GM23338 (cell line): ENCODE measurements around the gene SCN7A. TPM values are rescaled to one million over a fixed set of nuclear protein-coding genes. Genes with fewer than 3 reads are reported as not detected.

Source experiments
- ATAC-seq: fragments of 200-7000 bp; cut with Tn5 transposase; 3 replicates; pipeline ENCODE4 v1.9.1; 2020
- DNase-seq: peaks from one replicate; pipeline ENCODE4 v3.0.0-alpha.2; 2015; ENCODE audit warnings: low spot score
- H2AFZ ChIP-seq: fragments of 200-600 bp; sonication (generic); 2 replicates; pipeline ENCODE4 v1.8.0; 2016; ENCODE audit warnings: antibody characterized with exemption, mild to moderate bottlenecking, moderate library complexity
- H3F3A ChIP-seq: fragments of 200-600 bp; sonication (generic); replicated peaks from 2 replicates; pipeline ENCODE4 v1.8.0; 2017; ENCODE audit warnings: antibody characterized with exemption, mixed run types, low read depth
- H3K27ac ChIP-seq: fragments of 200-600 bp; sonication (generic); 2 replicates; pipeline ENCODE4 v1.6.1; 2016; ENCODE audit warnings: low read depth
- H3K27me3 ChIP-seq: fragments of 200-600 bp; sonication (generic); 2 replicates; pipeline ENCODE4 v1.8.0; 2016; ENCODE audit warnings: mild to moderate bottlenecking, mixed run types, moderate library complexity; ENCODE audit not compliant: insufficient read depth
- H3K36me3 ChIP-seq: fragments of 200-600 bp; sonication (generic); 2 replicates; pipeline ENCODE4 v1.8.0; 2016; ENCODE audit warnings: mild to moderate bottlenecking; ENCODE audit not compliant: insufficient read depth
- H3K4me1 ChIP-seq: fragments of 200-600 bp; sonication (generic); 2 replicates; pipeline ENCODE4 v1.8.0; 2016; ENCODE audit warnings: mild to moderate bottlenecking, moderate library complexity; ENCODE audit not compliant: insufficient read depth
- H3K4me2 ChIP-seq: fragments of 200-600 bp; sonication (generic); 2 replicates; pipeline ENCODE4 v1.7.1; 2017; ENCODE audit warnings: mixed run types
- H3K4me3 ChIP-seq: fragments of 200-600 bp; sonication (generic); 2 replicates; pipeline ENCODE4 v1.6.1; 2016; ENCODE audit warnings: mixed run types
- H3K79me2 ChIP-seq: fragments of 200-600 bp; sonication (generic); replicated peaks from 2 replicates; pipeline ENCODE4 v1.8.0; 2017; ENCODE audit warnings: mild to moderate bottlenecking; ENCODE audit not compliant: insufficient read depth
- H3K9me2 ChIP-seq: fragments of 200-600 bp; sonication (generic); 2 replicates; pipeline ENCODE4 v1.8.0; 2017; ENCODE audit not compliant: insufficient read depth
- H4K20me1 ChIP-seq: fragments of 200-600 bp; sonication (generic); replicated peaks from 2 replicates; pipeline ENCODE4 v1.8.0; 2017; ENCODE audit warnings: mild to moderate bottlenecking; ENCODE audit not compliant: insufficient read depth
- H3K27ac Mint-ChIP-seq: 2 replicates; pipeline ENCODE4 v1.8.0; 2020; ENCODE audit warnings: inconsistent platforms, mild to moderate bottlenecking, moderate library complexity, mixed read lengths
- H3K27me3 Mint-ChIP-seq: 3 replicates; pipeline ENCODE4 v1.8.0; 2022; ENCODE audit warnings: low read depth, mild to moderate bottlenecking, moderate library complexity, mixed read lengths, inconsistent platforms; ENCODE audit not compliant: insufficient read depth, poor library complexity
- H3K36me3 Mint-ChIP-seq: 3 replicates; pipeline ENCODE4 v1.8.0; 2021; ENCODE audit warnings: low read depth, mild to moderate bottlenecking, inconsistent platforms, moderate library complexity, mixed read lengths
- H3K4me1 Mint-ChIP-seq: 3 replicates; pipeline ENCODE4 v1.8.0; 2020; ENCODE audit warnings: mild to moderate bottlenecking, inconsistent platforms, mixed read lengths
- H3K4me3 Mint-ChIP-seq: 3 replicates; pipeline ENCODE4 v1.8.0; 2021; ENCODE audit warnings: moderate library complexity, mild to moderate bottlenecking, inconsistent platforms, mixed read lengths
- H3K9me3 Mint-ChIP-seq: 3 replicates; pipeline ENCODE4 v1.8.0; 2020; ENCODE audit warnings: moderate library complexity, mild to moderate bottlenecking, inconsistent platforms, mixed read lengths
- CREB1 ChIP-seq: fragments of 250-450 bp; sonication (Bioruptor Pico); IDR thresholded peaks from 2 replicates; pipeline ENCODE4 v1.5.0; 2020; ENCODE audit warnings: low read depth, mild to moderate bottlenecking, moderate library complexity
- EZH2 ChIP-seq: fragments of 200-600 bp; sonication (generic); IDR thresholded peaks from one replicate; pipeline ENCODE4 v1.8.0; 2017; ENCODE audit warnings: antibody characterized with exemption, mild to moderate bottlenecking, low read depth; ENCODE audit not compliant: unreplicated experiment
- EZH2phosphoT487 ChIP-seq: fragments of 200-600 bp; sonication (generic); IDR thresholded peaks from one replicate; pipeline ENCODE4 v1.8.1; 2018; ENCODE audit warnings: antibody characterized with exemption; ENCODE audit not compliant: unreplicated experiment
- JUNB ChIP-seq: IDR thresholded peaks from one replicate; pipeline ENCODE4 v1.6.1; 2016; ENCODE audit warnings: antibody characterized with exemption; ENCODE audit not compliant: unreplicated experiment
- NANOG ChIP-seq: IDR thresholded peaks from 2 replicates; pipeline ENCODE4 v1.6.1; 2016; ENCODE audit warnings: antibody characterized with exemption, borderline replicate concordance
- POLR2AphosphoS5 ChIP-seq: IDR thresholded peaks from 2 replicates; pipeline ENCODE4 v1.6.1; 2016; ENCODE audit warnings: antibody characterized with exemption, low read depth
- STAT1 ChIP-seq: IDR thresholded peaks from one replicate; pipeline ENCODE4 v1.6.1; 2016; ENCODE audit warnings: antibody characterized with exemption; ENCODE audit not compliant: unreplicated experiment
- ZNF114 ChIP-seq: fragments of 250-450 bp; sonication (Bioruptor Pico); IDR thresholded peaks from 2 replicates; pipeline ENCODE4 v1.5.0; 2020; ENCODE audit warnings: mild to moderate bottlenecking, moderate library complexity
- polyA plus RNA-seq: library from polyadenylated mRNA; unstranded; fragments of >200 nt; fragmentation: Nextera tagmentation; extraction: Ambion mirVana; gene quantifications from 2 replicates; pipeline ENCODE4 v1.2.1, GENCODE V29; 2016
- total RNA-seq: library from RNA; depleted of rRNA; stranded (reverse); fragments of >200 nt; shearing (Covaris generic); gene quantifications from 2 replicates; pipeline ENCODE4 v1.2.3, GENCODE V29; 2014
- TF ChIP-seq, protein P1 (sequence below): fragments of 250-450 bp; sonication (Bioruptor Pico); IDR thresholded peaks from 2 replicates; pipeline ENCODE4 v1.5.0; 2020; ENCODE audit warnings: mild to moderate bottlenecking, moderate library complexity

Gene SCN7A
- total and polyA plus RNA-seq, 2 experiments from 2014 or later: 0.10 to 0.42 TPM

- Histone ChIP-seq H3K27me3 (no peaks in the 10 kb centered on the region), H3K36me3 (no peaks in the 10 kb centered on the region), H3K4me2 (peak overlapping the region; percentile 72), H3K79me2 (no peaks in the 10 kb centered on the region), H3K27ac (peak overlapping the region; percentile 56), H3F3A (no peaks in the 10 kb centered on the region), H3K4me1 (peaks cover 31% of the 10 kb centered on the region), H4K20me1 (no peaks in the 10 kb centered on the region), H3K9me2 (no peaks in the 10 kb centered on the region), H2AFZ (peak overlapping the region; percentile 94), H3K4me3 (peak overlapping the region; percentile 88)
- DNase-seq (no peak), ATAC-seq (no peak)
- 0 out of 2 replicates have a peak overlapping the region, but pooled peaks have one; percentile 87 for H3K27ac Mint-ChIP-seq
- H3K9me3 Mint-ChIP-seq: no peaks in the 10 kb centered on the region
- H3K36me3 Mint-ChIP-seq: no peaks in the 10 kb centered on the region
- peaks cover 38% of the 10 kb centered on the region for H3K4me1 Mint-ChIP-seq
- H3K27me3 Mint-ChIP-seq: peaks cover 3% of the 10 kb centered on the region
- H3K4me3 Mint-ChIP-seq: peak overlapping the region; percentile 89
- TF ChIP-seq POLR2AphosphoS5 (no peak), EZH2 (no peak), STAT1 (no peak), EZH2phosphoT487 (no peak), NANOG (no peak), CREB1 (CRISPR knock-in tag) (no peak), ZNF114 (CRISPR knock-in tag) (no peak), JUNB (no peak)
- TF ChIP-seq, protein P1, sequence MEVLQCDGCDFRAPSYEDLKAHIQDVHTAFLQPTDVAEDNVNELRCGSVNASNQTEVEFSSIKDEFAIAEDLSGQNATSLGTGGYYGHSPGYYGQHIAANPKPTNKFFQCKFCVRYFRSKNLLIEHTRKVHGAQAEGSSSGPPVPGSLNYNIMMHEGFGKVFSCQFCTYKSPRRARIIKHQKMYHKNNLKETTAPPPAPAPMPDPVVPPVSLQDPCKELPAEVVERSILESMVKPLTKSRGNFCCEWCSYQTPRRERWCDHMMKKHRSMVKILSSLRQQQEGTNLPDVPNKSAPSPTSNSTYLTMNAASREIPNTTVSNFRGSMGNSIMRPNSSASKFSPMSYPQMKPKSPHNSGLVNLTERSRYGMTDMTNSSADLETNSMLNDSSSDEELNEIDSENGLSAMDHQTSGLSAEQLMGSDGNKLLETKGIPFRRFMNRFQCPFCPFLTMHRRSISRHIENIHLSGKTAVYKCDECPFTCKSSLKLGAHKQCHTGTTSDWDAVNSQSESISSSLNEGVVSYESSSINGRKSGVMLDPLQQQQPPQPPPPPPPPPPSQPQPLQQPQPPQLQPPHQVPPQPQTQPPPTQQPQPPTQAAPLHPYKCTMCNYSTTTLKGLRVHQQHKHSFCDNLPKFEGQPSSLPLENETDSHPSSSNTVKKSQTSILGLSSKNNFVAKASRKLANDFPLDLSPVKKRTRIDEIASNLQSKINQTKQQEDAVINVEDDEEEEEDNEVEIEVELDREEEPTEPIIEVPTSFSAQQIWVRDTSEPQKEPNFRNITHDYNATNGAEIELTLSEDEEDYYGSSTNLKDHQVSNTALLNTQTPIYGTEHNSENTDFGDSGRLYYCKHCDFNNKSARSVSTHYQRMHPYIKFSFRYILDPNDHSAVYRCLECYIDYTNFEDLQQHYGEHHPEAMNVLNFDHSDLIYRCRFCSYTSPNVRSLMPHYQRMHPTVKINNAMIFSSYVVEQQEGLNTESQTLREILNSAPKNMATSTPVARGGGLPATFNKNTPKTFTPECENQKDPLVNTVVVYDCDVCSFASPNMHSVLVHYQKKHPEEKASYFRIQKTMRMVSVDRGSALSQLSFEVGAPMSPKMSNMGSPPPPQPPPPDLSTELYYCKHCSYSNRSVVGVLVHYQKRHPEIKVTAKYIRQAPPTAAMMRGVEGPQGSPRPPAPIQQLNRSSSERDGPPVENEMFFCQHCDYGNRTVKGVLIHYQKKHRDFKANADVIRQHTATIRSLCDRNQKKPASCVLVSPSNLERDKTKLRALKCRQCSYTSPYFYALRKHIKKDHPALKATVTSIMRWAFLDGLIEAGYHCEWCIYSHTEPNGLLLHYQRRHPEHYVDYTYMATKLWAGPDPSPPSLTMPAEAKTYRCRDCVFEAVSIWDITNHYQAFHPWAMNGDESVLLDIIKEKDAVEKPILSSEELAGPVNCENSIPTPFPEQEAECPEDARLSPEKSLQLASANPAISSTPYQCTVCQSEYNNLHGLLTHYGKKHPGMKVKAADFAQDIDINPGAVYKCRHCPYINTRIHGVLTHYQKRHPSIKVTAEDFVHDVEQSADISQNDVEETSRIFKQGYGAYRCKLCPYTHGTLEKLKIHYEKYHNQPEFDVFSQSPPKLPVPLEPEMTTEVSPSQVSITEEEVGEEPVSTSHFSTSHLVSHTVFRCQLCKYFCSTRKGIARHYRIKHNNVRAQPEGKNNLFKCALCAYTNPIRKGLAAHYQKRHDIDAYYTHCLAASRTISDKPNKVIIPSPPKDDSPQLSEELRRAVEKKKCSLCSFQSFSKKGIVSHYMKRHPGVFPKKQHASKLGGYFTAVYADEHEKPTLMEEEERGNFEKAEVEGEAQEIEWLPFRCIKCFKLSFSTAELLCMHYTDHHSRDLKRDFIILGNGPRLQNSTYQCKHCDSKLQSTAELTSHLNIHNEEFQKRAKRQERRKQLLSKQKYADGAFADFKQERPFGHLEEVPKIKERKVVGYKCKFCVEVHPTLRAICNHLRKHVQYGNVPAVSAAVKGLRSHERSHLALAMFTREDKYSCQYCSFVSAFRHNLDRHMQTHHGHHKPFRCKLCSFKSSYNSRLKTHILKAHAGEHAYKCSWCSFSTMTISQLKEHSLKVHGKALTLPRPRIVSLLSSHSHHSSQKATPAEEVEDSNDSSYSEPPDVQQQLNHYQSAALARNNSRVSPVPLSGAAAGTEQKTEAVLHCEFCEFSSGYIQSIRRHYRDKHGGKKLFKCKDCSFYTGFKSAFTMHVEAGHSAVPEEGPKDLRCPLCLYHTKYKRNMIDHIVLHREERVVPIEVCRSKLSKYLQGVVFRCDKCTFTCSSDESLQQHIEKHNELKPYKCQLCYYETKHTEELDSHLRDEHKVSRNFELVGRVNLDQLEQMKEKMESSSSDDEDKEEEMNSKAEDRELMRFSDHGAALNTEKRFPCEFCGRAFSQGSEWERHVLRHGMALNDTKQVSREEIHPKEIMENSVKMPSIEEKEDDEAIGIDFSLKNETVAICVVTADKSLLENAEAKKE: no peak
Measured at GRCh38 chr2:166376488-166376828, 117.6 kb downstream of the SCN7A start.
